ENCODE measurements around the gene CD68.
A peak's percentile ranks its signal among the peaks of the same experiment; 100 is the strongest.

CD68 gene

DNA sequence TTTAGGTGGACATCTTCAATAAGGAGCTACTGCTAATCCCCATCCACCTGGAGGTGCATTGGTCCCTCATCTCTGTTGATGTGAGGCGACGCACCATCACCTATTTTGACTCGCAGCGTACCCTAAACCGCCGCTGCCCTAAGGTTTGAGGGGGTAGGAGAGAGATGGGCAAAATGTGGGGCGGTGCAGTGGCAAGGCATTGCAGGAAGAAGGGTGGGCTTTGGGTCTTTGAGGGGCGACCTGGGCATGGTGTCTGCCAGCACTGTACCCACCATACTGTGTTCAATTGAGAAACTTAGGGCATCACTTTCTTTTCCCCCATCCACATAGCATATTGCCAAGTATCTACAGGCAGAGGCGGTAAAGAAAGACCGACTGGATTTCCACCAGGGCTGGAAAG, 9.1 kb upstream of the CD68 start:
- TF ChIP-seq, protein P1, sequence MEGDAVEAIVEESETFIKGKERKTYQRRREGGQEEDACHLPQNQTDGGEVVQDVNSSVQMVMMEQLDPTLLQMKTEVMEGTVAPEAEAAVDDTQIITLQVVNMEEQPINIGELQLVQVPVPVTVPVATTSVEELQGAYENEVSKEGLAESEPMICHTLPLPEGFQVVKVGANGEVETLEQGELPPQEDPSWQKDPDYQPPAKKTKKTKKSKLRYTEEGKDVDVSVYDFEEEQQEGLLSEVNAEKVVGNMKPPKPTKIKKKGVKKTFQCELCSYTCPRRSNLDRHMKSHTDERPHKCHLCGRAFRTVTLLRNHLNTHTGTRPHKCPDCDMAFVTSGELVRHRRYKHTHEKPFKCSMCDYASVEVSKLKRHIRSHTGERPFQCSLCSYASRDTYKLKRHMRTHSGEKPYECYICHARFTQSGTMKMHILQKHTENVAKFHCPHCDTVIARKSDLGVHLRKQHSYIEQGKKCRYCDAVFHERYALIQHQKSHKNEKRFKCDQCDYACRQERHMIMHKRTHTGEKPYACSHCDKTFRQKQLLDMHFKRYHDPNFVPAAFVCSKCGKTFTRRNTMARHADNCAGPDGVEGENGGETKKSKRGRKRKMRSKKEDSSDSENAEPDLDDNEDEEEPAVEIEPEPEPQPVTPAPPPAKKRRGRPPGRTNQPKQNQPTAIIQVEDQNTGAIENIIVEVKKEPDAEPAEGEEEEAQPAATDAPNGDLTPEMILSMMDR (IDR thresholded peaks at IDR 0.05; ENCODE audit: low read length, missing control alignments), result no peak
- H3K4me3 ChIP-seq (replicated peaks; ENCODE audit: low read depth, low read length), result no peak overlapping the region
- DNase-seq (ENCODE audit: low read depth), result no peak

DNA sequence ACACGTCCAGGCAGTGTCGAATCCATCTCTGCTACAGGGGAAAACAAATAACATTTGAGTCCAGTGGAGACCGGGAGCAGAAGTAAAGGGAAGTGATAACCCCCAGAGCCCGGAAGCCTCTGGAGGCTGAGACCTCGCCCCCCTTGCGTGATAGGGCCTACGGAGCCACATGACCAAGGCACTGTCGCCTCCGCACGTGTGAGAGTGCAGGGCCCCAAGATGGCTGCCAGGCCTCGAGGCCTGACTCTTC, 7.2 kb upstream of the CD68 start:
- H3K4me3 ChIP-seq (replicated peaks; ENCODE audit: low read depth, low read length), result peak overlapping the region; percentile 65
- no peak for DNase-seq (ENCODE audit: low read depth)
- TF ChIP-seq, protein P1 (IDR thresholded peaks at IDR 0.05; ENCODE audit: low read length, missing control alignments), result no peak

DNA sequence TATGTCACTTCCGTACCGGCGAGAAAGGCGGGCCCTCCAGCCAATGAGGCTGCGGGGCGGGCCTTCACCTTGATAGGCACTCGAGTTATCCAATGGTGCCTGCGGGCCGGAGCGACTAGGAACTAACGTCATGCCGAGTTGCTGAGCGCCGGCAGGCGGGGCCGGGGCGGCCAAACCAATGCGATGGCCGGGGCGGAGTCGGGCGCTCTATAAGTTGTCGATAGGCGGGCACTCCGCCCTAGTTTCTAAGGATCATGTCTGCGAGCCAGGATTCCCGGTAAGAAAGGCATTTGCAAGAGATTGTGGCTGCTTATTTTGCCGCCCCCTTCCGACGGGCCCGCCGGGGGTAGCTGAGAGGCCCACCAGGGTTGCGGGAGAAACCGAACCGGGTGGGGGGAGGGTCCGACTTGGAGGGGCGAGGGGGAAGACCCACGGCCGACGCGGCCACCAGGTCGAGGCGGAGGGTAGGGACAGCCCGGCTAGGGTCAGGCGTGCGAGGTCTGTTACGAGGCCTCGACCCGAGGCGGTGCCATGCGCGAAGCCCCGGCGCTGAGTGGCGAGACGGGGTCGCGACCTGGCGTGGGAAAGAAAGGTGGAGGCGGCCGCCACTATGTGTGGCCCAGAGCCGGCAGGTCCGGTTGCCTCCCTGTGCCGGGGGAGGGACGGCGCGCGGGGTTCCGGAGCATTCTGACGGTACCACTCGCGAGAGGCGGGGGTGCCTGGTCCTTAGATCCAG, 6.7 kb upstream of the CD68 start:
- peak overlapping the region; percentile 96 for H3K4me3 ChIP-seq (replicated peaks; ENCODE audit: low read depth, low read length)
- peak; percentile 99 for DNase-seq (ENCODE audit: low read depth)
- TF ChIP-seq, protein P1 (IDR thresholded peaks at IDR 0.05; ENCODE audit: low read length, missing control alignments), result no peak

DNA sequence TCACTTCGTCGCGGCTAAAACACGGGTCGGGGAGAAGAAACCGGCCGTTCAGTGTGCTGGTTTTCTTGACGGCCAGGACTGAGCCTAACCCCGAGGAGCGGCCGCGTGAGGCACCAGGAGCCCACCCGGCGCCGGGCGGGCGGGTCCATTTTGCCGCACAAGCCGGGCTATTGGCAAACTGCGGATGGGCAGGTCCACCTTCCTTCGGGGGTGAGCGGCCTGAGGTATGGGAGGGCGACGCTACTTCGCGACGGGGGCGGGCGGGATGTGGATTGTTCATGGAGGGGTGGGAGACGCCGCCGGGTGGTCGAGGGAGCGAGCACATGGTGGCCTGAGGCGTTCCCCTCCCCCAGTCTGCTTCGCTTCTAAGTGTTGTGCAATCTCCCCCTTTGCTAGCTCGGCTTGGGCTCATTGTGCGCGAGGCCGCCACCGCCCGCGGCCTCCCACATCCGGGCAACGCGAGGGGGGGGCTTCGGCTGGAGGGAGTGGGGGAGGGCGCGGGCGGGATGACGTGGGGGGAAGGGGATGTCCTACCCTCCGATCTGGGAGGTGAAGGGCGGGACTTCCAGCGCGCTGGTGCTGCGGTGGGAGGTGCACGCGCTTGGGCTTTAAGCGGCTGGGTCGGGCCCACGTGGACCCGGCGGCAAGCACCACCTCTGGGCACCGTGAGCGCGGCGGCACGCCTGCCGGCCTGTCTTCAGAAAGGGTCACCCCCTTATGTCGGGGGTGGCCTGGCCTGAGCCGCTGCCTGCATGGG, 5.9 kb upstream of the CD68 start:
- peak; percentile 97 for DNase-seq (ENCODE audit: low read depth)
- TF ChIP-seq, protein P1 (IDR thresholded peaks at IDR 0.05; ENCODE audit: low read length, missing control alignments), result no peak
- peak overlapping the region; percentile 96 for H3K4me3 ChIP-seq (replicated peaks; ENCODE audit: low read depth, low read length)

DNA sequence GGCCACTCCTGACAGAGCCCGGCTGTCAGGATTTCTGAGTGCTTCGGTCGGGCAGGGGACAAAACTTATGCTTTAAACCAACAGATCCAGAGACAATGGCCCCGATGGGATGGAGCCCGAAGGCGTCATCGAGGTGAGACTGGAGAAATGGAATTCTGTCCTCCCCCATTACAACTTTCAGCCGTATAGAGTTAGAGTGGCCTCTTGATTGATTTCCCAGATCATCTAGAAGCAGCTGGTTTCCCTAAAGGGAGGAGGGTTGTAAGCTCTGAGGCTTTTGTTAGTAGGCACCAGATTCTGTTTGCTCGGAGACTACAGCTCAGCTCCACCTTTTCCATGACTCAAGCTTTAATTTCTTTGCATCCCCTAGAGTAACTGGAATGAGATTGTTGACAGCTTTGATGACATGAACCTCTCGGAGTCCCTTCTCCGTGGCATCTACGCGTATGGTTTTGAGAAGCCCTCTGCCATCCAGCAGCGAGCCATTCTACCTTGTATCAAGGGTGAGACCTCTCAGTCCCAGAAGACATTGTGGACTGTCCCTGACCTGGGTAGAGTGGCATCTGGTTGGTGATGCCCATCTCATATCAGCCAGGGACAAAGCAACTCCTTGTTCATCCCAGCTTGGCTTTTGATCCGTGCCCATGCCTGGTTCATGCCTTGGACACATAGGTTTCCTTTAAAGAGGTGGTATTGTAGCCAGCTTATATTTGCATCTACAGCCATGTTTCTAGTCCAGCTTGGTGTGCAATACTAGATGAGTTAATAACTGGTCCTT, 5.1 kb upstream of the CD68 start:
- DNase-seq (ENCODE audit: low read depth), result no peak
- TF ChIP-seq, protein P1 (IDR thresholded peaks at IDR 0.05; ENCODE audit: low read length, missing control alignments), result no peak

DNA sequence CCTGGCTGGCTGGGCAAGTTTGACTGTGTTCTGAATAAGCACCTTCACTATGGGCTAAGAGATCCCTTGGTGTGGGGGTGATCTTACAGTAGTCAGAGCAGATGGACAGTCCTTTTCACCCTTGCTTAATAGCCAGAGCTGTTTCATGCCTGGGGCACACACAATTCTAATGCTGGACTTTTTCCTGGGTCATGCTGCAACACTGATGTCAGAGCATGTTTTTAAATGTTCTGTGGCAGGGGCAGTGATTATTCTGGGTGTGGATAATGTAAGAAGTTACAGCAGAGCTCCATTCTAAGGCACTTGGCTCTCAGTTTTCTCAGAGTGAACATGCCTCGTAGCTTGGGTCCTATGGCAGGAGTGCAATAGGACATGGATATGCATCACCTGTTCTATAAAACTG, 4.0 kb upstream of the CD68 start:
- peak overlapping the region; percentile 96 for H3K4me3 ChIP-seq (replicated peaks; ENCODE audit: low read depth, low read length)
- no peak for DNase-seq (ENCODE audit: low read depth)
- TF ChIP-seq, protein P1 (IDR thresholded peaks at IDR 0.05; ENCODE audit: low read length, missing control alignments), result no peak

More for the DNA sequence above, 5.1 kb upstream of the CD68 start:
- peak overlapping the region; percentile 96 for H3K4me3 ChIP-seq (replicated peaks; ENCODE audit: low read depth, low read length)
